Peyer's patch (tissue), 4 donors: ENCODE data around the gene CMTM2.

Experiments used
- POLR2A ChIP-seq, 2 donors: fragments of 450-650 bp; IDR thresholded peaks; one replicate each; pipeline ENCODE4 v1.5.1; 2017; ENCODE audit warnings: antibody characterized with exemption in 2 of 2, mild to moderate bottlenecking in 2 of 2, moderate library complexity in 2 of 2
- TF ChIP-seq, protein P1 (sequence below), 6 experiments: fragments of 450-650 bp in 4 of 6; fragments of 200-600 bp in 2 of 6; sonication (generic) in 1 of 6; IDR thresholded peaks; one replicate each; pipeline ENCODE4 v1.5.1; 2017 to 2019; ENCODE audit warnings: antibody characterized with exemption in 6 of 6, mild to moderate bottlenecking in 3 of 6, moderate library complexity in 1 of 6

- TF ChIP-seq, protein P1, sequence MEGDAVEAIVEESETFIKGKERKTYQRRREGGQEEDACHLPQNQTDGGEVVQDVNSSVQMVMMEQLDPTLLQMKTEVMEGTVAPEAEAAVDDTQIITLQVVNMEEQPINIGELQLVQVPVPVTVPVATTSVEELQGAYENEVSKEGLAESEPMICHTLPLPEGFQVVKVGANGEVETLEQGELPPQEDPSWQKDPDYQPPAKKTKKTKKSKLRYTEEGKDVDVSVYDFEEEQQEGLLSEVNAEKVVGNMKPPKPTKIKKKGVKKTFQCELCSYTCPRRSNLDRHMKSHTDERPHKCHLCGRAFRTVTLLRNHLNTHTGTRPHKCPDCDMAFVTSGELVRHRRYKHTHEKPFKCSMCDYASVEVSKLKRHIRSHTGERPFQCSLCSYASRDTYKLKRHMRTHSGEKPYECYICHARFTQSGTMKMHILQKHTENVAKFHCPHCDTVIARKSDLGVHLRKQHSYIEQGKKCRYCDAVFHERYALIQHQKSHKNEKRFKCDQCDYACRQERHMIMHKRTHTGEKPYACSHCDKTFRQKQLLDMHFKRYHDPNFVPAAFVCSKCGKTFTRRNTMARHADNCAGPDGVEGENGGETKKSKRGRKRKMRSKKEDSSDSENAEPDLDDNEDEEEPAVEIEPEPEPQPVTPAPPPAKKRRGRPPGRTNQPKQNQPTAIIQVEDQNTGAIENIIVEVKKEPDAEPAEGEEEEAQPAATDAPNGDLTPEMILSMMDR (IDR thresholded peaks at IDR 0.05), result peak; percentile 24 to 51 (median 33)
- TF ChIP-seq POLR2A (IDR thresholded peaks at IDR 0.05), result no peak
Measured at GRCh38 chr16:66551348-66551759, 27.9 kb upstream of the CMTM2 start.
